ENCODE data around the gene ADGRF5.

The ADGRF5 gene

GRCh38 chr6:46921731-46922130 lies at the start of gene ADGRF5:
Gene ADGRF5, minus strand, starts transcription at chr6:46921938. Its CDS starts 15,176 bp downstream, at chr6:46906762.
- DNase-seq = no peak
- in situ Hi-C loops (cut with HindIII; ENCODE audit: low pct_ligation_motif_present, low pct_unique_long_range_greater_than_20kb, low sequenced_read_pairs) = no loop called here

GRCh38 chr6:46969206-46969605 lies 47.5 kb upstream of the ADGRF5 start:
- DNase-seq = no peak

GRCh38 chr6:46967826-46968349 lies 46.1 kb upstream of the ADGRF5 start:
- DNase-seq = no peak
- in situ Hi-C loops (cut with HindIII; ENCODE audit: low pct_ligation_motif_present, low pct_unique_long_range_greater_than_20kb, low sequenced_read_pairs) = no loop called here

More at GRCh38 chr6:46969206-46969605, 47.5 kb upstream of the ADGRF5 start:
- in situ Hi-C loops (cut with HindIII; ENCODE audit: low pct_ligation_motif_present, low pct_unique_long_range_greater_than_20kb, low sequenced_read_pairs) = no loop called here

- DNase-seq = no peak
- in situ Hi-C loops (cut with HindIII; ENCODE audit: low pct_ligation_motif_present, low pct_unique_long_range_greater_than_20kb, low sequenced_read_pairs) = no loop called here
Observed at GRCh38 chr6:46964716-46965519, 43.2 kb upstream of the ADGRF5 start.

- in situ Hi-C loops (cut with HindIII; ENCODE audit: low pct_ligation_motif_present, low pct_unique_long_range_greater_than_20kb, low sequenced_read_pairs) = no loop called here
- no peak for DNase-seq
Observed at GRCh38 chr6:46963626-46964025, 41.9 kb upstream of the ADGRF5 start.

GRCh38 chr6:46963039-46963438 lies 41.3 kb upstream of the ADGRF5 start:
- DNase-seq = no peak
- in situ Hi-C loops (cut with HindIII; ENCODE audit: low pct_ligation_motif_present, low pct_unique_long_range_greater_than_20kb, low sequenced_read_pairs) = no loop called here

- no peak for DNase-seq
Observed at GRCh38 chr6:46961711-46962110, 40.0 kb upstream of the ADGRF5 start.

GRCh38 chr6:46961232-46961631 lies 39.5 kb upstream of the ADGRF5 start:
- no peak for DNase-seq
- in situ Hi-C loops (cut with HindIII; ENCODE audit: low pct_ligation_motif_present, low pct_unique_long_range_greater_than_20kb, low sequenced_read_pairs) = no loop called here

More at GRCh38 chr6:46961711-46962110, 40.0 kb upstream of the ADGRF5 start:
- in situ Hi-C loops (cut with HindIII; ENCODE audit: low pct_ligation_motif_present, low pct_unique_long_range_greater_than_20kb, low sequenced_read_pairs) = no loop called here

GRCh38 chr6:46959419-46959818 lies 37.7 kb upstream of the ADGRF5 start:
- in situ Hi-C loops (cut with HindIII; ENCODE audit: low pct_ligation_motif_present, low pct_unique_long_range_greater_than_20kb, low sequenced_read_pairs) = no loop called here
- DNase-seq = no peak

- in situ Hi-C loops (cut with HindIII; ENCODE audit: low pct_ligation_motif_present, low pct_unique_long_range_greater_than_20kb, low sequenced_read_pairs) = no loop called here
- no peak for DNase-seq
Observed at GRCh38 chr6:46956409-46956808, 34.7 kb upstream of the ADGRF5 start.

- in situ Hi-C loops (cut with HindIII; ENCODE audit: low pct_ligation_motif_present, low pct_unique_long_range_greater_than_20kb, low sequenced_read_pairs) = no loop called here
- DNase-seq = no peak
Observed at GRCh38 chr6:46954837-46955451, 33.2 kb upstream of the ADGRF5 start.

GRCh38 chr6:46953921-46954320 lies 32.2 kb upstream of the ADGRF5 start:
- no peak for DNase-seq
- in situ Hi-C loops (cut with HindIII; ENCODE audit: low pct_ligation_motif_present, low pct_unique_long_range_greater_than_20kb, low sequenced_read_pairs) = no loop called here

GRCh38 chr6:46949632-46950280 lies 28.0 kb upstream of the ADGRF5 start:
- in situ Hi-C loops (cut with HindIII; ENCODE audit: low pct_ligation_motif_present, low pct_unique_long_range_greater_than_20kb, low sequenced_read_pairs) = no loop called here
- peak; percentile 4 for DNase-seq

- no peak for DNase-seq
- in situ Hi-C loops (cut with HindIII; ENCODE audit: low pct_ligation_motif_present, low pct_unique_long_range_greater_than_20kb, low sequenced_read_pairs) = no loop called here
Observed at GRCh38 chr6:46948699-46949098, 27.0 kb upstream of the ADGRF5 start.

- DNase-seq = no peak
- in situ Hi-C loops (cut with HindIII; ENCODE audit: low pct_ligation_motif_present, low pct_unique_long_range_greater_than_20kb, low sequenced_read_pairs) = no loop called here
Observed at GRCh38 chr6:46947497-46947896, 25.8 kb upstream of the ADGRF5 start.

GRCh38 chr6:46940433-46941226 lies 18.9 kb upstream of the ADGRF5 start:
- in situ Hi-C loops (cut with HindIII; ENCODE audit: low pct_ligation_motif_present, low pct_unique_long_range_greater_than_20kb, low sequenced_read_pairs) = no loop called here
- no peak for DNase-seq

GRCh38 chr6:46937642-46938041 lies 15.9 kb upstream of the ADGRF5 start:
- DNase-seq = no peak
- in situ Hi-C loops (cut with HindIII; ENCODE audit: low pct_ligation_motif_present, low pct_unique_long_range_greater_than_20kb, low sequenced_read_pairs) = no loop called here

- in situ Hi-C loops (cut with HindIII; ENCODE audit: low pct_ligation_motif_present, low pct_unique_long_range_greater_than_20kb, low sequenced_read_pairs) = no loop called here
- no peak for DNase-seq
Observed at GRCh38 chr6:46935687-46936086, 13.9 kb upstream of the ADGRF5 start.

- in situ Hi-C loops (cut with HindIII; ENCODE audit: low pct_ligation_motif_present, low pct_unique_long_range_greater_than_20kb, low sequenced_read_pairs) = no loop called here
- no peak for DNase-seq
Observed at GRCh38 chr6:46933751-46934150, 12.0 kb upstream of the ADGRF5 start.

Measured in ACHN (cell line).